OCI-LY3 (cell line): ENCODE data around the gene MROH7.

Source experiments
- H2AFZ ChIP-seq: fragments of 200-600, 300-600 bp; shearing (Covaris generic); 2 replicates; pipeline ENCODE4 v1.6.0; 2014; ENCODE audit warnings: antibody characterized with exemption, low read depth, low read length
- H3K27ac ChIP-seq: fragments of 200-600, 300-600 bp; sonication (generic); 2 replicates; pipeline ENCODE4 v1.5.1; 2014; ENCODE audit warnings: mild to moderate bottlenecking, low read length, moderate library complexity, mixed read lengths
- H3K27me3 ChIP-seq: fragments of 200-600, 300-600 bp; sonication (generic); 2 replicates; pipeline ENCODE4 v1.6.1; 2014; ENCODE audit warnings: low read depth, low read length, mixed read lengths
- H3K36me3 ChIP-seq: fragments of 200-600, 300-600 bp; sonication (generic); replicated peaks from 2 replicates; pipeline ENCODE3; 2014; ENCODE audit warnings: low read depth, low read length, mixed read lengths
- H3K4me1 ChIP-seq: fragments of 300-600, 200-600 bp; sonication (generic); 2 replicates; pipeline ENCODE4 v1.6.1; 2014; ENCODE audit warnings: low read length, mixed read lengths
- H3K4me2 ChIP-seq: fragments of 200-600, 300-600 bp; sonication (generic); 2 replicates; pipeline ENCODE4 v1.6.1; 2014; ENCODE audit warnings: low read length, mixed read lengths
- H3K4me3 ChIP-seq: fragments of 300-600, 200-600 bp; sonication (generic); 2 replicates; pipeline ENCODE4 v1.5.1; 2014; ENCODE audit warnings: antibody characterized with exemption, mild to moderate bottlenecking, low read length, moderate library complexity
- H3K79me2 ChIP-seq: fragments of 300-600, 200-600 bp; shearing (Covaris generic); 2 replicates; pipeline ENCODE4 v1.6.1; 2014; ENCODE audit warnings: mild to moderate bottlenecking, low read length, mixed read lengths
- H3K9ac ChIP-seq: fragments of 300-600, 200-600 bp; shearing (Covaris generic); 2 replicates; pipeline ENCODE4 v1.6.0; 2014; ENCODE audit warnings: mild to moderate bottlenecking, low read length, moderate library complexity
- H3K9me3 ChIP-seq: fragments of 200-600, 300-600 bp; shearing (Covaris generic); 2 replicates; pipeline ENCODE4 v1.6.1; 2014; ENCODE audit warnings: low read length, mixed read lengths; ENCODE audit not compliant: insufficient read depth
- H4K20me1 ChIP-seq: fragments of 200-600, 300-600 bp; sonication (generic); 2 replicates; pipeline ENCODE4 v1.6.1; 2016; ENCODE audit warnings: low read length, mixed read lengths; ENCODE audit not compliant: insufficient read depth
- EZH2phosphoT487 ChIP-seq: fragments of 200-600 bp; shearing (Covaris generic); IDR thresholded peaks from 2 replicates; pipeline ENCODE4 v1.6.1; 2018; ENCODE audit warnings: antibody characterized with exemption, mixed run types, low read depth
- TF ChIP-seq, protein P1 (sequence below): fragments of 200-600, 300-600 bp; sonication (generic); IDR thresholded peaks from 2 replicates; pipeline ENCODE4 v1.5.1; 2014; ENCODE audit warnings: antibody characterized with exemption, low read length, low read depth

MROH7 gene

DNA sequence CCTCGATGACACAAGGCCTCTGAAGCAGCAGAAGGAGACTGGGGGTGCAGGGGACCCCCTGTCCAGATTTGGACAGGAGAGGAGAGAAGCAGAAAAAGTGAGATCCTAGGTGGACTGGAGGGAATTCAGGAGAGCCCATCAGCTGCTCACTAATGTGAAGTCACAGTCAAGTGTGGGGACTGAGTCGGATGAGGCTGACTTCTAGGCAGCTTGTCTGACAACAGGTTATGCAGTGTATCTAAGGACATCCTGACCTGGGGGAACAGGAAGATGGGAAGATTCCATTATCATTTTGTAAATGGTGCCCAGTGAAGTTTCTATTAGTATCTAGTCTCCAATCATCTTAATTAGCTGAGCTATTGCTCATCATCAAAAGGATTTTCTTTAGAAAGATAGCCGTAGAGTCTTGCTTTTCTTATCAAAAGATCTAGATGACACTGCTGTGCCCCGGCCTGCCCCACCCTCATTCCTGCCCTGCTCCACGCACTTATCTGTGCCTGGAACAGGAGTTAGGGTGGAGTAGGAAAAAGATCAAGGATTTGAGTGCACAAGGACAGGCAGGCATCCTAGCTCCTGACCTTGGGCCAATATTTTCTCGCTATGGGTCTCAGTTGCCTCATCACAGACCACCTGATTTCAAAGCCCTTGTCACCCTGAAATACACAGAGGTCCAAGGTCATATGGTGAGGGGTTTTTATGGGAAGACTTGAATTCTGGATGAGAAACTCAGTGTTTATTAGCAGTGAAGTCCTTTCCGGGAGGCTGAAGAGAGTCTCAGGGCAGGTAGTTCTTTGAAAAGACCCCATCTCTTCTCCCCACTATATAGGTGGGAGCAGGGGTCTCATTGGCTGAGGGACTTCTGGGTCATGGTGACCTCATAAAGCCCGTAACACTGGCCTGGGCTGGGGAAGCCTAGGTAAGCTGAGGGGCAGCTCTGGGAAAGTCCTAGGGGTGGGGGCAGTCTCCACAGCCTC, at the start of gene MROH7:
Gene MROH7, plus strand, starts transcription at position 924 of the 974 bp plus-strand sequence. CDS start 11,141 bp downstream, outside the sequence.
- no peak within 1 kb of the TSS for H3K4me2 ChIP-seq
- no peak within 1 kb of the TSS for H3K27ac ChIP-seq
- TF ChIP-seq EZH2phosphoT487 = no peak
- TF ChIP-seq, protein P1, sequence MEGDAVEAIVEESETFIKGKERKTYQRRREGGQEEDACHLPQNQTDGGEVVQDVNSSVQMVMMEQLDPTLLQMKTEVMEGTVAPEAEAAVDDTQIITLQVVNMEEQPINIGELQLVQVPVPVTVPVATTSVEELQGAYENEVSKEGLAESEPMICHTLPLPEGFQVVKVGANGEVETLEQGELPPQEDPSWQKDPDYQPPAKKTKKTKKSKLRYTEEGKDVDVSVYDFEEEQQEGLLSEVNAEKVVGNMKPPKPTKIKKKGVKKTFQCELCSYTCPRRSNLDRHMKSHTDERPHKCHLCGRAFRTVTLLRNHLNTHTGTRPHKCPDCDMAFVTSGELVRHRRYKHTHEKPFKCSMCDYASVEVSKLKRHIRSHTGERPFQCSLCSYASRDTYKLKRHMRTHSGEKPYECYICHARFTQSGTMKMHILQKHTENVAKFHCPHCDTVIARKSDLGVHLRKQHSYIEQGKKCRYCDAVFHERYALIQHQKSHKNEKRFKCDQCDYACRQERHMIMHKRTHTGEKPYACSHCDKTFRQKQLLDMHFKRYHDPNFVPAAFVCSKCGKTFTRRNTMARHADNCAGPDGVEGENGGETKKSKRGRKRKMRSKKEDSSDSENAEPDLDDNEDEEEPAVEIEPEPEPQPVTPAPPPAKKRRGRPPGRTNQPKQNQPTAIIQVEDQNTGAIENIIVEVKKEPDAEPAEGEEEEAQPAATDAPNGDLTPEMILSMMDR = no peak

DNA sequence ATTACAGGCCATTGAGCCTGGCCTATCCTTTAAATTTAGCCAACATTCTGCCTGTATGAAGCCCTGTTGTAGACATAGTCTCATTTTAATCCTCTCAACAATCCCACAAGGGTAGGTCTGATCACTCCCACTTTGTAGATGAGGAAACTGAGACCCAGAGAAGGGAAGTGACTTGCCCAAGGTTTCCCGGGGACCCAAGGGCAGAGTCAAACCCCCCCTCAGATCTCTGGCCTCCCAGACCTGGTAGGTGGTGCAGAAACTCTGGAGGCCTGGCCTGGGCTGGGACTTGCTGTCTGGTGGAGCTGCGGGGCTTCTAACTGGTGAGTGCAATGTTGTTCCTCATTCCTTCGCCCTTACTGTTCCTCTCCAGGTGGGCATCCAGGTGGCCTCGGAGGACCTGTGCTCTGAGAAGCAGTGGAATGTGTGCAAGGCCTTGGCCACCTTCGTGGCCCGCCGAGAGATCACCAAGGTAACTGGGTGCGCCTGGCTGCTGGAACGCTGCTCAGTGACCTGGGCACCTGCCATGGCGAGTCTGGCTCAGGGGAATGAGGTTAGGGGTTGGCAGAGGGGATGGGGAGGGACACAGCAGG, 47.9 kb upstream of the MROH7 start:
- Histone ChIP-seq H3K36me3 (no peaks in the 10 kb centered on the region), H2AFZ (no peak overlapping the region), H4K20me1 (no peaks in the 10 kb centered on the region), H3K4me3 (no peak overlapping the region), H3K79me2 (no peaks in the 10 kb centered on the region), H3K27me3 (no peaks in the 10 kb centered on the region), H3K27ac (no peak overlapping the region), H3K9me3 (no peaks in the 10 kb centered on the region), H3K9ac (no peak overlapping the region), H3K4me1 (no peaks in the 10 kb centered on the region), H3K4me2 (no peak overlapping the region)
- TF ChIP-seq, protein P1 = no peak
- no peak for TF ChIP-seq EZH2phosphoT487

More for the DNA sequence above, at the start of gene MROH7:
- Histone ChIP-seq H4K20me1 (no peaks in the 10 kb centered on the region), H3K9ac (no peak within 1 kb of the TSS), H3K36me3 (no peaks in the 10 kb centered on the region), H3K4me1 (no peaks in the 10 kb centered on the region), H3K27me3 (no peaks in the 10 kb centered on the region), H3K4me3 (no peak within 1 kb of the TSS), H3K9me3 (no peaks in the 10 kb centered on the region), H2AFZ (no peak within 1 kb of the TSS), H3K79me2 (no peaks in the 10 kb centered on the region)

DNA sequence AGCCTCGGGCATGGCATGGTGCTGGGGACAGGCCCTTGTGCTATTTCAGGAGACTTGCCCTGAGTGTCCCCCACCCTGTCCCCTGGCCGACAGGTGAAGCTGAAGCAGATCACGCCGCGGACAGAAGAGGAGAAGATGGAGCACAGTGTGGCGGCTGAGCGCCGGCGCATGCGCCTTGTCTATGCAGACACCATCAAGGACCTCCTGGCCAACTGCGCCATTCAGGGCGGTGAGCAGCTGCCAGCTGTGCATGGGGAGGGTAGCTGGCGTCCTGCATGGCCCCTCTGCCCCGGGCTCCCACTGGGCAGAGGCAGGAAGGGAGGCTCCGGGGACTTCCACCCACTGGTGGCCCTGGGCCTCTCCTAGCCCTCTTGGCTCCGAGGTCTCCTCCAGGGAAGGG, 47.1 kb upstream of the MROH7 start:
- H4K20me1 ChIP-seq = no peaks in the 10 kb centered on the region
- no peak overlapping the region for H3K4me3 ChIP-seq
- TF ChIP-seq, protein P1 = no peak
- TF ChIP-seq EZH2phosphoT487 = no peak
- no peak overlapping the region for H2AFZ ChIP-seq
- H3K27ac ChIP-seq = no peak overlapping the region
- no peaks in the 10 kb centered on the region for H3K27me3 ChIP-seq
- H3K9ac ChIP-seq = no peak overlapping the region
- no peaks in the 10 kb centered on the region for H3K36me3 ChIP-seq
- no peaks in the 10 kb centered on the region for H3K9me3 ChIP-seq
- no peak overlapping the region for H3K4me2 ChIP-seq
- H3K79me2 ChIP-seq = no peaks in the 10 kb centered on the region
- no peaks in the 10 kb centered on the region for H3K4me1 ChIP-seq

DNA sequence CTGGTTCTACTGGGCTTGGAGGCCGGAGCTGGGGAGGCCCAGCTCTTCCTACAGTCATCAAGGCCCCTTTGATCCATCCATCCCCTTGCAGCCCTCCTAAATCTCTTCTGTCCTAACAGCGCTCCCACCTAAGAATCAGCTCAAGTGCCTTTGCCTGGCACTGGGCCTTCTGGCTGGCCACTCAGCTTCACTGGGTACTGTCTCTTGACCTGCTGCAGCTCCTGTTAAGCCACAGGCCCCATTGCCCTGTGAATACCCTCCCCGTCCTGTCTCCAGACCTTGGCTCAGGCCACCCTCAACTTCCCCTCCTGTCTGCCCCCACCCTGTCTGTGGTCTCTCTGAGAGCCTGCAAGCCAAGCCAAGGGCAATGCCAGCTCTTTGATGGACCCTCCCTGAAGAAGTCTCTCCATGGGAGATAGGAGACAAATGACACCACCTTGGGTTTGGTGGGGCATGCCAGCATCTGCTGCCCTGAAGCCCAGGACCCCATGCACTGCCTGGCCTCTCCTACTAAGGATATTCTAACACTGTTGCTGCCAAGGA, 45.6 kb upstream of the MROH7 start:
- H3K27ac ChIP-seq = no peak overlapping the region
- H3K4me1 ChIP-seq = no peaks in the 10 kb centered on the region
- no peak overlapping the region for H3K4me2 ChIP-seq
- H3K79me2 ChIP-seq = no peaks in the 10 kb centered on the region
- H3K36me3 ChIP-seq = no peaks in the 10 kb centered on the region
- no peak for TF ChIP-seq EZH2phosphoT487
- TF ChIP-seq, protein P1 = no peak
- H4K20me1 ChIP-seq = no peaks in the 10 kb centered on the region
- no peaks in the 10 kb centered on the region for H3K9me3 ChIP-seq
- no peaks in the 10 kb centered on the region for H3K27me3 ChIP-seq
- no peak overlapping the region for H3K9ac ChIP-seq
- H3K4me3 ChIP-seq = no peak overlapping the region
- no peak overlapping the region for H2AFZ ChIP-seq
